Stimulated activated CD8-positive, alpha-beta memory T cell treated with anti-CD3 and anti-CD28 coated beads, Interleukin-15, amount 100 ng/mL, for 24 hours (primary cell): Measurements from ENCODE around the gene RBM44.

ENCODE experiments used
- DNase-seq: peaks from one replicate; pipeline ENCODE4 v3.0.0-alpha.2; 2020; ENCODE audit warnings: low read depth

Gene RBM44

DNA sequence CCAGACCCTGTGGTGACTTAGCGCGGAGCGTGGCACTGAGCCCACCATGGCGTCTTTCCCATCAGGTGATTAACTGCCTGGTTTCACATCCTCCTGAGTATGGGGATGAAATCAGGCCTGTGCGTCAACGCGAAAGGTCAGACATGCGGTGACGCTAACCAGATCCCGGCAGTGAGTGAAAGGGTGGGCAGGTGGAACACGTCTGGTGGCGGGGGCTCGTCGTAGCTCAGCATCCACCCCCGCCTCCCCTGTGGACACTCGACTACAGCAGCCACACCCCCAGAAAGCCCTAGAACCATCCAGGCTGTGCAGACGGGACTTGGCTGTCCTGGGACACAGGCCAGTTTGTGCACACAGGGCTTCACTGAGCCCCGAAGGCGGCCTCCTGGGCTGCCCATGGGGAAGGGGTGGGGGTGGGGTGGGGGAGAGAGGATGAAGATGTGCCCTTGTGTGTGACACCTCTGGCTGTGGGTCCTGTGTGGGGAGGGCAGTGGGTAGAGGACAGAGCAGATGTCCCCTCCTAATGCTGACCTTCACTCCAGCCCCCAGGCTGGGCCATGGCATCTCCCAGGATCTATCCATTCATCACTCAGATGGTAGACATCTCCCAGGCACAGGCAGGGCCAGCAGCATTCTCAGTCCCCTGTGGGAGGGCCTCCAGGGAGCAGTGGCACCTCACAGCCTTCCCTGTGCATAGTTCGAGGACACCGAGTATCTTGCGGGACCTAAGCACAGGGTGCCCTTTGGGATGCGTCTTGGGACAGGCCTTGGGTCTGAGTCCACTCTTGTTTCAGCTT lies 88.3 kb downstream of the RBM44 start:
- no peak for DNase-seq

DNA sequence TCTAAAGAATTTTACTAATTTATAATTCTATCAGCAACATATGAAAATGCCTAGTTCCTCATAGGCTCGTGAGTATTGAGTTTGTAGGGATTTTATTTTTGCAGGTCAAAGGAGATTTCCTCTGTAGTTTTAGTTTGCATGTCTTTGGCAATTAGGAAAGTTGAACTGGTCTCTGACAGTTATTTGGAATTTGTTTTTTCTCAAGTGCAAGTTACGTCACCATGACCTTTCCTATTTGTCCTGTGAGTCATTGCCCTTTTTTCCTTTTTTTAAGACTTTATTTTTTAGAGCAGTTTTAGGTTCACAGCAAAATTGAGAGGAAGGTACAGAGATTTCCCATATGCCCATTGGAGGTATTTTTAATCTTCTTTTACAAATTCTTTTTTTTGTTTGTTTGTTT lies 89.8 kb downstream of the RBM44 start:
- DNase-seq, result no peak

DNA sequence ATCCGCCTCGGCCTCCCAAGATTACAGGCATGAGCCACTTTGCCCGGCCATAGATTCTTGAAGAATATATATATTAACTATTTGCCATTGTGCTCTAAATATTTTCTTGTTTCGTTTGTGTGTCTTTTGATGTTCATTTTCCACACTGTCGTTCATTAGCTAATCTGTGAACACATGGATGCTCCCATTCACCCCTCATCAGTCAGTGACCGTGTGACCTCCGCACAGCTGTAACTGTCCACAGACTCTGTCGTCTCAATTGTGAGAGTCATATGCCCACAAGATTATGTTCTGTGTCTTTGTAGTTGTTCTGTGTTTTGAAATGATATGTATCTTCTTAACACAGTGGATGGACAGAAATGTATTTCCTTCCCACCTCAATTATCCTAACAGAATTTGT lies 90.4 kb downstream of the RBM44 start:
- DNase-seq, result no peak

DNA sequence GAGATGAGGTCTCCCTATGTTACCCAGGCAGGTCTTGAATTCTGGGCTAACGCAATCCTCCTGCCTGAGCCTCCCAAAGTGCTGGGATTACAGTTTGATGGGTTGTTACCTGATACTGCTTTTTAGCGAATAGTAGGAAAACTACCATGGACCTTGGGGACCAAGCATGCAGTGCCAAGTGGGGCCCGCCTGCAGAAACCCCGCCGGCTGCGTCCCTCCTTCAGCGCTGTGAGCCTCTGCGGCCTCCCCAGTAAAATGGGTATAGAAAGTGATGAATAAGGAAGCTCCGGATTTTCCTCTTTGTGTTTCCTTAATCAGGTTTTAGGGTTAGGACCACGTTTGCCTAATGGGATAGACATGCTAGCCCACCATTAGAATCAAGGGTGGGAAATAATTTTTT lies 91.2 kb downstream of the RBM44 start:
- no peak for DNase-seq
